ENCODE measurements around the gene UBR3.
"Not testable (repeated sequence)": the region's sequence is repeated elsewhere in the genome, so short reads cannot be mapped to it uniquely, and the experiment has no call there.

DNA sequence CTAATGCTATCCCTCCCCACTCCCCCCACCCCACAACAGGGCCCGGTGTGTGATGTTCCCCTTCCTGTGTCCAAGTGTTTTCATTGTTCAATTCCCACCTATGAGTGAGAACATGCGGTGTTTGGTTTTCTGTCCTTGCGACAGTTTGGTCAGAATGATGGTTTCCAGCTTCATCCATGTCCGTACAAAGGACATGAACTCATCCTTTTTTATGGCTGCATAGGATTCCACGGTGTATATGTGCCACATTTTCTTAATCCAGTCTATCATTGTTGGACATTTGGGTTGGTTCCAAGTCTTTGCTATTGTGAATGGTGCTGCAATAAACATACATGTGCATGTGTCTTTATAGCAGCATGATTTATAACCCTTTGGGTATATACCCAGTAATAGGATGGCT lies 109.4 kb downstream of the UBR3 start:
- TF ChIP-seq, protein P1, sequence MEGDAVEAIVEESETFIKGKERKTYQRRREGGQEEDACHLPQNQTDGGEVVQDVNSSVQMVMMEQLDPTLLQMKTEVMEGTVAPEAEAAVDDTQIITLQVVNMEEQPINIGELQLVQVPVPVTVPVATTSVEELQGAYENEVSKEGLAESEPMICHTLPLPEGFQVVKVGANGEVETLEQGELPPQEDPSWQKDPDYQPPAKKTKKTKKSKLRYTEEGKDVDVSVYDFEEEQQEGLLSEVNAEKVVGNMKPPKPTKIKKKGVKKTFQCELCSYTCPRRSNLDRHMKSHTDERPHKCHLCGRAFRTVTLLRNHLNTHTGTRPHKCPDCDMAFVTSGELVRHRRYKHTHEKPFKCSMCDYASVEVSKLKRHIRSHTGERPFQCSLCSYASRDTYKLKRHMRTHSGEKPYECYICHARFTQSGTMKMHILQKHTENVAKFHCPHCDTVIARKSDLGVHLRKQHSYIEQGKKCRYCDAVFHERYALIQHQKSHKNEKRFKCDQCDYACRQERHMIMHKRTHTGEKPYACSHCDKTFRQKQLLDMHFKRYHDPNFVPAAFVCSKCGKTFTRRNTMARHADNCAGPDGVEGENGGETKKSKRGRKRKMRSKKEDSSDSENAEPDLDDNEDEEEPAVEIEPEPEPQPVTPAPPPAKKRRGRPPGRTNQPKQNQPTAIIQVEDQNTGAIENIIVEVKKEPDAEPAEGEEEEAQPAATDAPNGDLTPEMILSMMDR (IDR thresholded peaks at IDR 0.05) = not testable (repeated sequence)
- not testable (repeated sequence) for TF ChIP-seq POLR2A (IDR thresholded peaks at IDR 0.05)

Data from right lobe of liver (tissue), 4 donors.